ENCODE results near the gene SYT6. TPM values are rescaled to one million over a fixed set of nuclear protein-coding genes. Genes with fewer than 3 reads are reported as not detected.

SYT6 gene
- total and polyA plus RNA-seq, 4 donors: 0.01 to 4.2 TPM; not detected in 2

GRCh38 chr1:114145504-114146151, 8.0 kb downstream of the SYT6 start:
- H3K36me3 ChIP-seq (ENCODE audit: control insufficient read depth in 4 of 4, insufficient read depth in 4 of 4, low read length in 4 of 4): peaks cover 0 to 3% (median under 1%) of the 10 kb centered on the region in 4 donors
- TF ChIP-seq, protein P1, sequence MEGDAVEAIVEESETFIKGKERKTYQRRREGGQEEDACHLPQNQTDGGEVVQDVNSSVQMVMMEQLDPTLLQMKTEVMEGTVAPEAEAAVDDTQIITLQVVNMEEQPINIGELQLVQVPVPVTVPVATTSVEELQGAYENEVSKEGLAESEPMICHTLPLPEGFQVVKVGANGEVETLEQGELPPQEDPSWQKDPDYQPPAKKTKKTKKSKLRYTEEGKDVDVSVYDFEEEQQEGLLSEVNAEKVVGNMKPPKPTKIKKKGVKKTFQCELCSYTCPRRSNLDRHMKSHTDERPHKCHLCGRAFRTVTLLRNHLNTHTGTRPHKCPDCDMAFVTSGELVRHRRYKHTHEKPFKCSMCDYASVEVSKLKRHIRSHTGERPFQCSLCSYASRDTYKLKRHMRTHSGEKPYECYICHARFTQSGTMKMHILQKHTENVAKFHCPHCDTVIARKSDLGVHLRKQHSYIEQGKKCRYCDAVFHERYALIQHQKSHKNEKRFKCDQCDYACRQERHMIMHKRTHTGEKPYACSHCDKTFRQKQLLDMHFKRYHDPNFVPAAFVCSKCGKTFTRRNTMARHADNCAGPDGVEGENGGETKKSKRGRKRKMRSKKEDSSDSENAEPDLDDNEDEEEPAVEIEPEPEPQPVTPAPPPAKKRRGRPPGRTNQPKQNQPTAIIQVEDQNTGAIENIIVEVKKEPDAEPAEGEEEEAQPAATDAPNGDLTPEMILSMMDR (IDR thresholded peaks at IDR 0.05; ENCODE audit: control extremely low read depth, extremely low read depth): no peak
- no peaks in the 10 kb centered on the region for H3K9me3 ChIP-seq (ENCODE audit: control insufficient read depth in 4 of 4, insufficient read depth in 3 of 4, low read length in 3 of 4)
- no peak overlapping the region for H3K9ac ChIP-seq (ENCODE audit: insufficient read depth in 1 of 2, low read length in 2 of 2)
- ATAC-seq (ENCODE audit: insufficient read depth, low FRiP score): no peak
- 86 to 91% methylated on average over 2 of the region's 2 CpGs for WGBS, 2 donors
- H3K27ac ChIP-seq (ENCODE audit: low read depth in 1 of 2, low read length in 1 of 2): no peak overlapping the region
- H3K4me3 ChIP-seq: no peak overlapping the region
- H3K27me3 ChIP-seq (ENCODE audit: control insufficient read depth in 3 of 3, insufficient read depth in 3 of 3, low read length in 2 of 3): peaks cover 0 to 20% (median 2%) of the 10 kb centered on the region in 3 donors
- no peak for DNase-seq
- H3K4me1 ChIP-seq (ENCODE audit: control insufficient read depth in 5 of 5, insufficient read depth in 5 of 5, low read length in 5 of 5): peaks cover 0 to 4% (median 0%) of the 10 kb centered on the region in 5 donors

DNA sequence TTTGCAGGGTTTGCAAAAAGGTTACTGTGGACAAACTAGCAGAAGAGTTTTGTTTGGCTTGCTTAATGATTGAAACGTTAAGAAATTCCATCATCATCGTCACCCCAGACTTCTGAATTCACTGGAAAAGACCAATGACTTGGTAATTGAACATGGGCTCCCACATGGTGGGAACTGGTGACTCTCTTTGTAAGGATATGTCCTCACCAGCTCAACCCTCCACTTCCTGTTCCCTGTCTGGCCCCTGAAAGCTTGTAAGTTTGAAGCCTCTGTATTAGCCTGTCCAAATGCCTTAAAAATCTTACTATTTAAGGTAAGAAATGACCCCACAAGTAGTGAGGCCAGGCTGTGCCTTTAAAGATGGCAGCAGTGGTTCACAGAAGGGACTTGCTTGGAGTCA, 9.7 kb downstream of the SYT6 start:
- H3K27me3 ChIP-seq (ENCODE audit: control insufficient read depth in 3 of 3, insufficient read depth in 3 of 3, low read length in 2 of 3): peaks cover 0 to 6% (median 0%) of the 10 kb centered on the region in 3 donors
- DNase-seq (no peak), ATAC-seq (ENCODE audit: insufficient read depth, low FRiP score) (no peak)
- peaks cover 0 to 3% (median 0%) of the 10 kb centered on the region in 4 donors for H3K36me3 ChIP-seq (ENCODE audit: control insufficient read depth in 4 of 4, insufficient read depth in 4 of 4, low read length in 4 of 4)
- H3K9ac ChIP-seq (ENCODE audit: insufficient read depth in 1 of 2, low read length in 2 of 2): no peak overlapping the region
- no peak overlapping the region for H3K4me3 ChIP-seq
- H3K27ac ChIP-seq (ENCODE audit: low read depth in 1 of 2, low read length in 1 of 2): no peak overlapping the region
- H3K9me3 ChIP-seq (ENCODE audit: control insufficient read depth in 4 of 4, insufficient read depth in 3 of 4, low read length in 3 of 4): no peaks in the 10 kb centered on the region
- H3K4me1 ChIP-seq (ENCODE audit: control insufficient read depth in 5 of 5, insufficient read depth in 5 of 5, low read length in 5 of 5): peaks cover 0 to 4% (median 0%) of the 10 kb centered on the region in 5 donors
- 82 to 90% methylated on average over 2 of the region's 2 CpGs for WGBS, 2 donors
- TF ChIP-seq, protein P1 (IDR thresholded peaks at IDR 0.05; ENCODE audit: control extremely low read depth, extremely low read depth): no peak

DNA sequence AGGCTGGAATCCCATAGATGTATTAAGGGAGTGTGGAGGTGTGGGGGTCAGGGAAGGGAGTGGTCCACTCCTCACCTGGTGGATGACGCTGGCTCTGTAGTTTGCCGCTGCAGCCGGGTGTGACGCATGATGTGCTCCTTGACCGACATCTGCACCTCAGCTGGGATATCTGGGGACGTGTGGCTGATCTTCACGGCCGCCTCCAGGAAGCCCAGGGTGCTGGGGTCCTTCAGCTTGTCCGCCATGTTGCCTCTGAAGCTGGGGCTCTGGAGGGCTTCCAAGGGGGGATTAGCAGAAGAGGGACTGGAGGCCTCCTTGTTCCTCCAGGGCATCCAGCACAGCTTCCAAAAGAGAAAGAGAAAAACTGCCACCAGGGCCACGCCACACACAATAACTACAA, 14.1 kb downstream of the SYT6 start:
- ATAC-seq (ENCODE audit: insufficient read depth, low FRiP score): no peak
- Histone ChIP-seq H3K36me3 (ENCODE audit: control insufficient read depth in 4 of 4, insufficient read depth in 4 of 4, low read length in 4 of 4) (peaks cover 0 to 13% (median 3%) of the 10 kb centered on the region in 4 donors), H3K4me3 (no peak overlapping the region), H3K4me1 (ENCODE audit: control insufficient read depth in 5 of 5, insufficient read depth in 5 of 5, low read length in 5 of 5) (peaks cover 0 to 4% (median 0%) of the 10 kb centered on the region in 5 donors), H3K27me3 (ENCODE audit: control insufficient read depth in 3 of 3, insufficient read depth in 3 of 3, low read length in 2 of 3) (no peaks in the 10 kb centered on the region), H3K9me3 (ENCODE audit: control insufficient read depth in 4 of 4, insufficient read depth in 3 of 4, low read length in 3 of 4) (no peaks in the 10 kb centered on the region), H3K27ac (ENCODE audit: low read depth in 1 of 2, low read length in 1 of 2) (no peak overlapping the region), H3K9ac (ENCODE audit: insufficient read depth in 1 of 2, low read length in 2 of 2) (no peak overlapping the region)
- no peak for DNase-seq
- TF ChIP-seq, protein P1 (IDR thresholded peaks at IDR 0.05; ENCODE audit: control extremely low read depth, extremely low read depth): no peak
- 93 to 96% methylated on average over 10 of the region's 10 CpGs for WGBS, 2 donors
